ENCODE data around the gene TADA3.

- TF ChIP-seq CTCF (IDR thresholded peaks at IDR 0.05): no peak
- no peak for TF ChIP-seq POLR2A (IDR thresholded peaks at IDR 0.05)
- TF ChIP-seq POLR2AphosphoS5 (IDR thresholded peaks at IDR 0.05): no peak
These were observed 55.4 kb downstream of the TADA3 start for GRCh38 chr3:9736831-9737230.

All from breast epithelium (tissue), 3 donors.